SK-N-SH (cell line): ENCODE measurements around the gene ARID1B. TPM values are rescaled to one million over a fixed set of nuclear protein-coding genes. Genes with fewer than 3 reads are reported as not detected.
A peak's percentile ranks its signal among the peaks of the same experiment; 100 is the strongest.

Source experiments
- CTCF ChIA-PET: fragments of 300-600, 350-600 bp; formaldehyde crosslinking; extraction: SDS; loops from one replicate; lab custom pipeline; 2021; lab: Yijun Ruan, JAX
- POLR2A ChIA-PET: fragments of 350-600 bp; sonication (Branson Sonifier 250); formaldehyde crosslinking; extraction: SDS; loops from one replicate; lab custom pipeline; 2020; ENCODE audit warnings: antibody characterized with exemption, inconsistent platforms; lab: Yijun Ruan, JAX
- DNase-seq: peaks from one replicate; pipeline ENCODE4 v3.0.0; 2012
- H2AFZ ChIP-seq: fragments of 200-600 bp; sonication (generic); 2 replicates; pipeline ENCODE4 v1.8.1; 2016; ENCODE audit warnings: antibody characterized with exemption, mild to moderate bottlenecking, low read depth
- H3F3A ChIP-seq: fragments of 200-600 bp; sonication (generic); replicated peaks from 2 replicates; pipeline ENCODE3; 2016; ENCODE audit warnings: antibody characterized with exemption, mild to moderate bottlenecking; ENCODE audit not compliant: insufficient read depth
- H3K27ac ChIP-seq, 2 experiments: fragments of 200-500 bp in 1 of 2; fragments of 200-600 bp in 1 of 2; sonication (Bioruptor generic) in 1 of 2; sonication (generic), shearing (Covaris generic) in 1 of 2; 2 replicates each; pipeline versions ENCODE4 v1.5.1 to v1.6.1; 2014 to 2016; ENCODE audit warnings: low read depth in 2 of 2, inconsistent platforms in 1 of 2, low read length in 1 of 2, mild to moderate bottlenecking in 1 of 2, mixed read lengths in 1 of 2
- H3K27me3 ChIP-seq: fragments of 200-600 bp; sonication (generic), shearing (Covaris generic); 2 replicates; pipeline ENCODE4 v1.6.1; 2016; ENCODE audit warnings: mixed run types; ENCODE audit not compliant: insufficient read depth
- H3K36me3 ChIP-seq, 2 experiments: fragments of 200-500 bp in 1 of 2; fragments of 200-600 bp in 1 of 2; sonication (Bioruptor generic) in 1 of 2; sonication (generic) in 1 of 2; replicated peaks in 1 of 2; 2 replicates each; pipeline versions ENCODE3 to v1.5.1; 2014 to 2016; ENCODE audit warnings: low read length in 1 of 2, mild to moderate bottlenecking in 1 of 2; ENCODE audit not compliant: insufficient read depth in 2 of 2, control insufficient read depth in 1 of 2
- H3K4me1 ChIP-seq, 2 experiments: fragments of 200-500 bp in 1 of 2; fragments of 200-600 bp in 1 of 2; sonication (Bioruptor generic) in 1 of 2; sonication (generic), shearing (Covaris generic) in 1 of 2; 2 replicates each; pipeline versions ENCODE4 v1.5.1 to v1.6.1; 2014 to 2016; ENCODE audit warnings: low read depth in 1 of 2, low read length in 1 of 2, mixed run types in 1 of 2; ENCODE audit not compliant: insufficient read depth in 2 of 2, control insufficient read depth in 1 of 2
- H3K4me2 ChIP-seq: fragments of 200-600 bp; sonication (generic), shearing (Covaris generic); 2 replicates; pipeline ENCODE4 v1.6.1; 2017; ENCODE audit warnings: mixed run types
- H3K4me3 ChIP-seq, 2 experiments: fragments of 200-500 bp in 1 of 2; fragments of 200-600 bp in 1 of 2; sonication (Bioruptor generic) in 1 of 2; sonication (generic), shearing (Covaris generic) in 1 of 2; 2 replicates each; pipeline versions ENCODE4 v1.5.1 to v1.8.1; 2014 to 2016; ENCODE audit warnings: low read depth in 2 of 2, inconsistent platforms in 1 of 2, low read length in 1 of 2, mild to moderate bottlenecking in 1 of 2, mixed read lengths in 1 of 2, moderate library complexity in 1 of 2
- H3K79me2 ChIP-seq: fragments of 200-600 bp; sonication (generic); 2 replicates; pipeline ENCODE4 v1.8.1; 2017; ENCODE audit warnings: mild to moderate bottlenecking; ENCODE audit not compliant: insufficient read depth
- H3K9ac ChIP-seq: fragments of 200-600 bp; sonication (generic); 2 replicates; pipeline ENCODE4 v1.6.1; 2017; ENCODE audit warnings: mixed run types
- H3K9me2 ChIP-seq: fragments of 200-600 bp; sonication (generic); 2 replicates; pipeline ENCODE4 v1.6.1; 2017; ENCODE audit warnings: mixed run types
- H3K9me3 ChIP-seq: fragments of 200-600 bp; sonication (generic); 2 replicates; pipeline ENCODE4 v1.6.1; 2017; ENCODE audit warnings: mixed run types, mild to moderate bottlenecking, moderate library complexity
- H4K20me1 ChIP-seq: fragments of 200-600 bp; sonication (generic); 2 replicates; pipeline ENCODE4 v1.6.1; 2017; ENCODE audit warnings: mild to moderate bottlenecking, mixed run types; ENCODE audit not compliant: insufficient read depth
- EZH2phosphoT487 ChIP-seq: fragments of 200-600 bp; sonication (generic); IDR thresholded peaks from 2 replicates; pipeline ENCODE4 v1.6.1; 2017; ENCODE audit warnings: low read depth, mixed run types, mild to moderate bottlenecking, antibody characterized with exemption, moderate library complexity, borderline replicate concordance
- FOXM1 ChIP-seq: IDR thresholded peaks from 2 replicates; pipeline ENCODE4 v1.4.0; 2012; ENCODE audit warnings: low read depth, mild to moderate bottlenecking
- GATA2 ChIP-seq: sonication (generic); formaldehyde crosslinking; IDR thresholded peaks from 2 replicates; pipeline ENCODE4 v1.5.0; 2020; ENCODE audit warnings: mild to moderate bottlenecking, missing genetic modification reagents
- IRF3 ChIP-seq: fragments of 150-350 bp; IDR thresholded peaks from 2 replicates; pipeline ENCODE4 v1.6.1; 2016; ENCODE audit warnings: mild to moderate bottlenecking, low read depth, low read length
- JUND ChIP-seq: IDR thresholded peaks from 2 replicates; pipeline ENCODE4 v1.4.0; 2012
- MAX ChIP-seq: IDR thresholded peaks from 2 replicates; pipeline ENCODE4 v1.4.0; 2012; ENCODE audit warnings: low read depth
- MEF2A ChIP-seq: IDR thresholded peaks from 2 replicates; pipeline ENCODE4 v1.4.0; 2012; ENCODE audit warnings: low read depth, borderline replicate concordance
- MXI1 ChIP-seq: IDR thresholded peaks from 2 replicates; pipeline ENCODE4 v1.6.1; 2012; ENCODE audit warnings: mild to moderate bottlenecking, low read depth, low read length, improper control_type of control experiment
- NFIC ChIP-seq: IDR thresholded peaks from 2 replicates; pipeline ENCODE4 v1.4.0; 2012; ENCODE audit warnings: borderline replicate concordance
- NRF1 ChIP-seq: IDR thresholded peaks from 2 replicates; pipeline ENCODE4 v1.6.1; 2012; ENCODE audit warnings: low read depth, mild to moderate bottlenecking, low read length
- RAD21 ChIP-seq: IDR thresholded peaks from 2 replicates; pipeline ENCODE4 v1.6.1; 2012; ENCODE audit warnings: mild to moderate bottlenecking, low read length
- RCOR1 ChIP-seq: fragments of 150-350 bp; IDR thresholded peaks from 2 replicates; pipeline ENCODE4 v1.6.1; 2017; ENCODE audit warnings: antibody characterized with exemption, low read length
- RFX5 ChIP-seq: IDR thresholded peaks from 2 replicates; pipeline ENCODE4 v1.6.1; 2012; ENCODE audit warnings: mild to moderate bottlenecking, improper control_type of control experiment, low read length
- RXRA ChIP-seq: IDR thresholded peaks from 2 replicates; pipeline ENCODE4 v1.4.0; 2012; ENCODE audit warnings: low read depth, mild to moderate bottlenecking, borderline replicate concordance
- SIN3A ChIP-seq: IDR thresholded peaks from 2 replicates; pipeline ENCODE4 v1.6.1; 2012; ENCODE audit warnings: low read depth, mild to moderate bottlenecking, low read length, moderate library complexity, borderline replicate concordance
- SMC3 ChIP-seq: IDR thresholded peaks from 2 replicates; pipeline ENCODE4 v1.6.1; 2012; ENCODE audit warnings: low read depth, low read length, improper control_type of control experiment
- TCF12 ChIP-seq: IDR thresholded peaks from 2 replicates; pipeline ENCODE4 v1.4.0; 2012
- WGBS: methylation state at CpG from one replicate; pipeline ENCODE4 v1.1.6; 2017; ENCODE audit warnings: low lambda C conversion rate; 5-methylcytosine and 5-hydroxymethylcytosine counted together
- polyA plus RNA-seq, 3 experiments: library from polyadenylated mRNA; depleted of rRNA; stranded (reverse); fragments of >200 nt; gene quantifications; 2 replicates each; pipeline ENCODE4 v1.2.3, GENCODE V29; 2012

Gene ARID1B
- polyA plus RNA-seq, 1 of the 3 experiments (the other 2 are of a cell fraction) = 13.6 TPM

DNA sequence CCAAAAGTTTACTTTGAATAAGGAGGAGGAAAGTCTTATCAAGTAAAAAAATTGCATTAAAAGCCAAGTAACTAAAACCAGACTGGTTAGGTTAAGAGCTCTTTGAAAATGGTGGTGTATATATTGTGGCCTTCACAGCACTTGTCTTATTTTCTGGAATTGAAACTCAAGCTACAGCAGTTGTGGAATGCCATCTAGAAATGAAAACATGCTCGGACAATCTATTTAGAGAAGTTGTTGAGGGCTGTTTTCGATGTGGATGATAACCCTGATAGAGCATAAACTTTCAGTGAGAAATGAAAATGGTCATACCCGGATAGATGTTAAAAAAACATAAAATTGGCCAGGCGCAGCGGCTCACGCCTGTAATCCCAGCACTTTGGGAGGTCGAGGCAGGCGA is 47.0 kb downstream of the ARID1B start:
- WGBS = 97% methylated on average over 8 of the region's 8 CpGs
- Histone ChIP-seq H3K4me3 (no peak overlapping the region), H2AFZ (no peak overlapping the region), H3K9me2 (no peaks in the 10 kb centered on the region), H3K9ac (no peak overlapping the region), H3K4me1 (peaks cover 41 to 55% of the 10 kb centered on the region in 2 experiments; a peak in 3 of 4 replicates), H3K79me2 (peaks cover 91% of the 10 kb centered on the region), H3F3A (peaks cover 26% of the 10 kb centered on the region), H3K36me3 (peaks cover 0 to 1% of the 10 kb centered on the region in 2 experiments), H3K4me2 (no peak overlapping the region; the same call in 1 of the 2 replicates), H3K9me3 (no peaks in the 10 kb centered on the region), H3K27ac (no peak overlapping the region), H4K20me1 (peaks cover 94% of the 10 kb centered on the region), H3K27me3 (no peaks in the 10 kb centered on the region)
- TF ChIP-seq IRF3 (no peak), MAX (no peak)
- ChIA-PET POLR2A (no interaction called here), CTCF (interaction anchor here (1.5 kb wide), 1 partner anchor 17 kb away, joined by 3 read pairs; no protein-coding TSS in a partner anchor)
- no peak for DNase-seq

GRCh38 chr6:156825475-156825874 is 48.3 kb downstream of the ARID1B start:
- TF ChIP-seq GATA2 (CRISPR knock-in tag) (peak; percentile 37; the same call in 1 of the 2 replicates), MEF2A (no peak), TCF12 (0 out of 2 replicates have a peak, but pooled peaks have one; percentile 17)
- DNase-seq = no peak
- H3K4me2 ChIP-seq = peak overlapping the region; percentile 52; the same call in 1 of the 2 replicates
- H3K27me3 ChIP-seq = no peaks in the 10 kb centered on the region
- peaks cover 82% of the 10 kb centered on the region for H4K20me1 ChIP-seq
- no peak overlapping the region for H3K9ac ChIP-seq
- no peaks in the 10 kb centered on the region for H3K9me3 ChIP-seq
- H2AFZ ChIP-seq = no peak overlapping the region
- peak overlapping the region in 1 of 2 experiments; percentile 40; a peak in 2 of 4 replicates for H3K27ac ChIP-seq
- H3F3A ChIP-seq = peaks cover 30% of the 10 kb centered on the region
- POLR2A ChIA-PET = no interaction called here
- peaks cover 45 to 47% of the 10 kb centered on the region in 2 experiments; a peak in 3 of 4 replicates for H3K4me1 ChIP-seq
- 20% methylated on average over 3 of the region's 3 CpGs for WGBS
- CTCF ChIA-PET = no interaction called here
- peaks cover 91% of the 10 kb centered on the region for H3K79me2 ChIP-seq
- no peaks in the 10 kb centered on the region for H3K9me2 ChIP-seq
- no peak overlapping the region for H3K4me3 ChIP-seq
- peaks cover 5 to 11% of the 10 kb centered on the region in 2 experiments for H3K36me3 ChIP-seq

- ChIA-PET CTCF (interaction anchor here (1.0 kb wide), 1 partner anchor 337 kb away, joined by 3 read pairs; no protein-coding TSS in a partner anchor), POLR2A (no interaction called here)
- Histone ChIP-seq H4K20me1 (peaks cover 79% of the 10 kb centered on the region), H3K9me2 (no peaks in the 10 kb centered on the region), H3K36me3 (peaks cover 5 to 14% of the 10 kb centered on the region in 2 experiments), H3F3A (peaks cover 27% of the 10 kb centered on the region), H3K79me2 (peaks cover 91% of the 10 kb centered on the region), H3K9me3 (no peaks in the 10 kb centered on the region), H3K4me1 (peaks cover 45 to 47% of the 10 kb centered on the region in 2 experiments; a peak in 3 of 4 replicates), H3K27me3 (no peaks in the 10 kb centered on the region), H3K27ac (peak overlapping the region in 1 of 2 experiments; percentile 98; a peak in 1 of 4 replicates), H2AFZ (no peak overlapping the region), H3K4me2 (peak overlapping the region; percentile 77; the same call in 1 of the 2 replicates), H3K9ac (no peak overlapping the region), H3K4me3 (no peak overlapping the region)
- no peak for DNase-seq
- 96% methylated on average over 10 of the region's 10 CpGs for WGBS
- TF ChIP-seq NFIC (no peak), IRF3 (no peak), RCOR1 (no peak), MXI1 (no peak), GATA2 (CRISPR knock-in tag) (no peak), FOXM1 (no peak), JUND (no peak), EZH2phosphoT487 (no peak), RFX5 (no peak), NRF1 (no peak), RXRA (no peak), MAX (no peak), SIN3A (no peak), RAD21 (no peak), SMC3 (no peak)
Observed at GRCh38 chr6:156826290-156826955, 49.2 kb downstream of the ARID1B start.
